Mesendoderm (in vitro differentiated cells): Measurements from ENCODE around the gene ADAMTS15.
A peak's percentile ranks its signal among the peaks of the same experiment; 100 is the strongest.

ENCODE experiments used
- DNase-seq: peaks from one replicate; pipeline ENCODE4 v3.0.0; 2013
- H2AK5ac ChIP-seq: 2 replicates; pipeline ENCODE4 v1.6.1; 2013; ENCODE audit warnings: low read length, inconsistent platforms
- H2BK120ac ChIP-seq: 2 replicates; pipeline ENCODE4 v1.6.1; 2013; ENCODE audit warnings: low read depth, mild to moderate bottlenecking, low read length, moderate library complexity, mixed read lengths
- H2BK15ac ChIP-seq: replicated peaks from 2 replicates; pipeline ENCODE4 v1.6.1; 2013; ENCODE audit warnings: low read depth, mild to moderate bottlenecking, moderate library complexity
- H2BK5ac ChIP-seq: 2 replicates; pipeline ENCODE4 v1.6.1; 2013; ENCODE audit warnings: low read length, inconsistent platforms
- H3K18ac ChIP-seq: 2 replicates; pipeline ENCODE4 v1.6.1; 2013; ENCODE audit warnings: mild to moderate bottlenecking, low read length, mixed read lengths
- H3K23ac ChIP-seq: one replicate; pipeline ENCODE4 v1.6.1; 2013; ENCODE audit warnings: low read length
- H3K27ac ChIP-seq: 2 replicates; pipeline ENCODE4 v1.5.1; 2013; ENCODE audit warnings: low read depth, mild to moderate bottlenecking, inconsistent platforms, low read length, moderate library complexity
- H3K27me3 ChIP-seq: 2 replicates; pipeline ENCODE4 v1.6.1; 2013; ENCODE audit warnings: low read length, control low read depth, mild to moderate bottlenecking, inconsistent platforms; ENCODE audit not compliant: insufficient read depth, poor library complexity
- H3K36me3 ChIP-seq: 2 replicates; pipeline ENCODE4 v1.6.1; 2013; ENCODE audit warnings: low read length, inconsistent platforms; ENCODE audit not compliant: control insufficient read depth, insufficient read depth
- H3K4ac ChIP-seq: one replicate; pipeline ENCODE4 v1.6.1; 2013; ENCODE audit warnings: low read depth, mild to moderate bottlenecking, low read length, moderate library complexity
- H3K4me1 ChIP-seq: 2 replicates; pipeline ENCODE4 v1.6.1; 2013; ENCODE audit warnings: low read depth, low read length, inconsistent platforms; ENCODE audit not compliant: control insufficient read depth
- H3K4me2 ChIP-seq: 2 replicates; pipeline ENCODE4 v1.6.1; 2013; ENCODE audit warnings: low read length
- H3K4me3 ChIP-seq: 2 replicates; pipeline ENCODE4 v1.5.1; 2013; ENCODE audit warnings: mild to moderate bottlenecking, low read length
- H3K56ac ChIP-seq: one replicate; pipeline ENCODE4 v1.6.1; 2013; ENCODE audit warnings: low read length
- H3K79me1 ChIP-seq: 2 replicates; pipeline ENCODE4 v1.6.1; 2013; ENCODE audit warnings: low read length, inconsistent platforms
- H3K79me2 ChIP-seq: 2 replicates; pipeline ENCODE4 v1.6.1; 2013; ENCODE audit warnings: mild to moderate bottlenecking, low read length; ENCODE audit not compliant: control insufficient read depth, insufficient read depth
- H3K9ac ChIP-seq: 2 replicates; pipeline ENCODE4 v1.6.1; 2013; ENCODE audit warnings: low read length, inconsistent platforms
- H4K5ac ChIP-seq: one replicate; pipeline ENCODE4 v1.6.1; 2013; ENCODE audit warnings: low read length
- H4K8ac ChIP-seq: one replicate; pipeline ENCODE4 v1.6.1; 2013; ENCODE audit warnings: low read depth, mild to moderate bottlenecking, control low read depth, low read length, moderate library complexity
- WGBS: extraction: QIAGEN DNeasy Blood & Tissue Kit; methylation state at CpG from one replicate; pipeline ENCODE4 v1.1.7; 2013; ENCODE audit warnings: low lambda C conversion rate, missing lambda C conversion rate; ENCODE audit not compliant: insufficient coverage; ENCODE audit errors: extremely low coverage; 5-methylcytosine and 5-hydroxymethylcytosine counted together

ADAMTS15 gene

GRCh38 chr11:130416530-130416882 lies 31.9 kb upstream of the ADAMTS15 start:
- H3K27me3 ChIP-seq = no peaks in the 10 kb centered on the region

DNA sequence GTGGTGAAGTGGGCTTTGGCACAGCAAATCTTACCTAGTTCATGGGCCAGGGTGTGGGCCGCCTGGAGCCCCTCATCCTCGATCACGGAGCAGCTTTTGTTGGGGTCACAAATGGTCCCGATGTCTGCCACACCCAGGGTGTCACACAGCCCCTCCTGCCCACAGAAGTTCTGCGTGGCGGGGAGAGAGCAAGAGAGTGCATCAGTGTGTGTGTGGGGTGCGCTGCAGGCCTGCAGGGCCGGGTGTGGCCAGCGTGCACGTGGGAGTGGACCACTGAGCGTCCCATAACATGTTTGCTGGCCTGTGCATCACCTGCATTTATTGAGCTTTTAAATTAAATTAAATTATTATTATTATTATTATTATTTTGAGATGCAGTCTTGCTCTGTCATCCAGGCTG lies 31.5 kb upstream of the ADAMTS15 start:
- H3K36me3 ChIP-seq = no peaks in the 10 kb centered on the region
- no peak overlapping the region for H2BK15ac ChIP-seq
- no peak overlapping the region for H3K56ac ChIP-seq
- H2BK120ac ChIP-seq = no peak overlapping the region
- H2BK5ac ChIP-seq = no peak overlapping the region
- no peak overlapping the region for H4K5ac ChIP-seq
- H3K9ac ChIP-seq = no peak overlapping the region
- no peaks in the 10 kb centered on the region for H3K79me1 ChIP-seq
- no peak overlapping the region for H3K4me2 ChIP-seq
- no peak overlapping the region for H3K23ac ChIP-seq
- no peak overlapping the region for H3K27ac ChIP-seq
- H3K4ac ChIP-seq = no peak overlapping the region
- H3K79me2 ChIP-seq = no peaks in the 10 kb centered on the region
- no peak overlapping the region for H3K18ac ChIP-seq
- no peaks in the 10 kb centered on the region for H3K27me3 ChIP-seq
- H3K4me1 ChIP-seq = no peaks in the 10 kb centered on the region
- no peak overlapping the region for H4K8ac ChIP-seq
- no CpG with 5 or more reads among the region's 11 CpGs for WGBS
- H2AK5ac ChIP-seq = no peak overlapping the region
- H3K4me3 ChIP-seq = no peak overlapping the region
- no peak for DNase-seq

More at GRCh38 chr11:130416530-130416882, 31.9 kb upstream of the ADAMTS15 start:
- H3K79me2 ChIP-seq = no peaks in the 10 kb centered on the region
- H3K9ac ChIP-seq = no peak overlapping the region
- H3K27ac ChIP-seq = no peak overlapping the region
- no peak overlapping the region for H3K4me2 ChIP-seq
- H2BK15ac ChIP-seq = no peak overlapping the region
- no peak overlapping the region for H2AK5ac ChIP-seq
- no peak overlapping the region for H4K8ac ChIP-seq
- DNase-seq = no peak
- H3K4ac ChIP-seq = no peak overlapping the region
- no peak overlapping the region for H2BK120ac ChIP-seq
- H3K18ac ChIP-seq = no peak overlapping the region
- H3K36me3 ChIP-seq = no peaks in the 10 kb centered on the region
- H3K79me1 ChIP-seq = no peaks in the 10 kb centered on the region
- H3K23ac ChIP-seq = no peak overlapping the region
- H4K5ac ChIP-seq = no peak overlapping the region
- WGBS = no CpG with 5 or more reads among the region's 12 CpGs
- no peak overlapping the region for H3K56ac ChIP-seq
- no peak overlapping the region for H2BK5ac ChIP-seq
- H3K4me3 ChIP-seq = no peak overlapping the region
- no peaks in the 10 kb centered on the region for H3K4me1 ChIP-seq

GRCh38 chr11:130418210-130418609 lies 30.2 kb upstream of the ADAMTS15 start:
- Histone ChIP-seq H3K27ac (no peak overlapping the region), H3K79me1 (no peaks in the 10 kb centered on the region), H3K4ac (no peak overlapping the region), H3K27me3 (no peaks in the 10 kb centered on the region), H4K8ac (no peak overlapping the region), H3K4me2 (no peak overlapping the region), H2BK15ac (no peak overlapping the region), H3K23ac (no peak overlapping the region), H4K5ac (no peak overlapping the region), H2AK5ac (no peak overlapping the region), H3K56ac (no peak overlapping the region), H3K4me1 (no peaks in the 10 kb centered on the region), H3K18ac (no peak overlapping the region), H2BK120ac (no peak overlapping the region), H2BK5ac (no peak overlapping the region), H3K4me3 (no peak overlapping the region), H3K79me2 (no peaks in the 10 kb centered on the region), H3K9ac (no peak overlapping the region), H3K36me3 (no peaks in the 10 kb centered on the region)
- DNase-seq = no peak
- WGBS = no CpG with 5 or more reads among the region's 5 CpGs

DNA sequence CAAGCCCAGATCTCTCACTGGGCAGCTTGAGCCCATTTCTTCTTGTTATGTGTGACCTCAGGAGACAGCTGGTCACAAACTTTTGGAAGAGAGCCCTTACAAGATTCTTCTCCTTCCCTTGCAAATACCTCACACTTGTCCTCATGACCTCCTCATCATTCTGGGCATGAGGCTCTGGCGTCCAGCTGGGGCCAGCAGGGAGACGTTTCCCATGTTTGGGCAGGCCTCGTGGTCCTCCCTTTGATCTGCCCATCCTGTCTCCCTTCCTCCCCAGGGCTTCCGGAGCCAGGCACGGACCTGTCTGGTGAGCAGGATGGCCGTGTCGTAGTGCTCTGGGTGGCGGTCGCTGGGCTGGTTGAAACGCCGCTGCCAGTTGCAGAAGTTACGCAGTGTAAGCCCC lies 29.7 kb upstream of the ADAMTS15 start:
- no peak overlapping the region for H3K56ac ChIP-seq
- H2BK15ac ChIP-seq = no peak overlapping the region
- H3K27me3 ChIP-seq = no peaks in the 10 kb centered on the region
- H3K23ac ChIP-seq = no peak overlapping the region
- H2AK5ac ChIP-seq = no peak overlapping the region
- WGBS = no CpG with 5 or more reads among the region's 12 CpGs
- no peak overlapping the region for H3K27ac ChIP-seq
- no peak overlapping the region for H3K4me3 ChIP-seq
- H3K79me2 ChIP-seq = no peaks in the 10 kb centered on the region
- H4K8ac ChIP-seq = no peak overlapping the region
- H2BK5ac ChIP-seq = no peak overlapping the region
- no peaks in the 10 kb centered on the region for H3K4me1 ChIP-seq
- no peak for DNase-seq
- no peak overlapping the region for H4K5ac ChIP-seq
- H3K36me3 ChIP-seq = no peaks in the 10 kb centered on the region
- no peak overlapping the region for H3K4me2 ChIP-seq
- no peak overlapping the region for H3K4ac ChIP-seq
- H3K9ac ChIP-seq = no peak overlapping the region
- no peak overlapping the region for H3K18ac ChIP-seq
- no peaks in the 10 kb centered on the region for H3K79me1 ChIP-seq
- H2BK120ac ChIP-seq = no peak overlapping the region

- no peaks in the 10 kb centered on the region for H3K4me1 ChIP-seq
- H3K27me3 ChIP-seq = no peaks in the 10 kb centered on the region
- H3K56ac ChIP-seq = peak overlapping the region; percentile 36
- H3K27ac ChIP-seq = no peak overlapping the region
- no peak overlapping the region for H3K4ac ChIP-seq
- WGBS = no CpG with 5 or more reads among the region's 14 CpGs
- no peak overlapping the region for H4K5ac ChIP-seq
- no peaks in the 10 kb centered on the region for H3K79me1 ChIP-seq
- no peak overlapping the region for H3K18ac ChIP-seq
- DNase-seq = no peak
- no peak overlapping the region for H4K8ac ChIP-seq
- no peak overlapping the region for H3K4me3 ChIP-seq
- H3K4me2 ChIP-seq = no peak overlapping the region
- peak overlapping the region; percentile 53 for H3K23ac ChIP-seq
- no peaks in the 10 kb centered on the region for H3K36me3 ChIP-seq
- no peaks in the 10 kb centered on the region for H3K79me2 ChIP-seq
- H2BK15ac ChIP-seq = no peak overlapping the region
- H2BK5ac ChIP-seq = no peak overlapping the region
- no peak overlapping the region for H2BK120ac ChIP-seq
- peak overlapping the region; percentile 33 for H2AK5ac ChIP-seq
- H3K9ac ChIP-seq = no peak overlapping the region
Measured at GRCh38 chr11:130420478-130421198, 27.8 kb upstream of the ADAMTS15 start.

DNA sequence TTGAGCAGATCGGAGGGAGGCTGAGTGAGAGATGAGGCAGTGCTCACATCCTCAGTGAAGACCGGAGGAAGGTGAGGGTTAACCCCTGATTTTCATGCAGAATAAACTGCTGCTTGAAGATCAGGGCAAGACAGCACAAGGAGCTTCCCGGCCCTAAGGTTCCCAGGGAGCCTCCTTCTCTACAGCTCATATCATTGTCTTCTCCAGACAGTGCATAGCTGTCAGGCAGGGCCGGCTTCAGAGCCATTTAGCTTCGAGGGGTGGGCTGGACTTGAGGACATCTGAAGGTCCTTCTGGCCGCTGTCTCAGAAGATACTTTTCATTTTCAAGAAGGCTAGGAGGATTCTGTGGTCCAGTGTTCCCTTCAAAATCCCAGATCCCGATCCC lies 27.3 kb upstream of the ADAMTS15 start:
- peak overlapping the region; percentile 36 for H3K56ac ChIP-seq
- H4K8ac ChIP-seq = no peak overlapping the region
- DNase-seq = no peak
- H2BK120ac ChIP-seq = no peak overlapping the region
- no peak overlapping the region for H3K27ac ChIP-seq
- H3K27me3 ChIP-seq = no peaks in the 10 kb centered on the region
- H3K9ac ChIP-seq = no peak overlapping the region
- H2BK5ac ChIP-seq = no peak overlapping the region
- H3K79me2 ChIP-seq = no peaks in the 10 kb centered on the region
- no peaks in the 10 kb centered on the region for H3K79me1 ChIP-seq
- H4K5ac ChIP-seq = no peak overlapping the region
- peak overlapping the region; percentile 53 for H3K23ac ChIP-seq
- no peak overlapping the region for H2BK15ac ChIP-seq
- no peak overlapping the region for H3K4me3 ChIP-seq
- no peak overlapping the region for H3K18ac ChIP-seq
- no peak overlapping the region for H2AK5ac ChIP-seq
- WGBS = no CpG with 5 or more reads among the region's 7 CpGs
- no peaks in the 10 kb centered on the region for H3K4me1 ChIP-seq
- H3K4ac ChIP-seq = no peak overlapping the region
- H3K4me2 ChIP-seq = no peak overlapping the region
- H3K36me3 ChIP-seq = no peaks in the 10 kb centered on the region
